Measurements from ENCODE around the gene PGP.
A peak's percentile ranks its signal among the peaks of the same experiment; 100 is the strongest.

The PGP gene

DNA sequence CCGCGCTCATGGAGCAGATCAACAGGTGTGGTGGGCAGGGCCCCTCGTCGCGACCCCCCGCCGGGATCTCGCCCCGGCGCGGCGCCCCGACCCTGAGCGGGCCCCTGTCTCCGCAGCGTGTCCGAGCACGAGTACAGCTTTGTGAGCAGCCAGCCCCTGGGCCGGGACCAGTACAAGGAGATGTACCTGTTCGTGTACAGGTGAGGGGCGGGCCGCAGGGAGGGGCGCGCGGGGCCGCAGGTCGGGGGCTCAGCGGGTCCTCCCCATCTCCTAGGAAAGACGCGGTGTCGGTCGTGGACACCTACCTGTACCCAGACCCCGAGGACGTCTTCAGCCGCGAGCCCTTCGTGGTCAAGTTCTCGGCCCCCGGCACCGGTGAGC, 22.5 kb upstream of the PGP start:
- DNase-seq: no peak

DNA sequence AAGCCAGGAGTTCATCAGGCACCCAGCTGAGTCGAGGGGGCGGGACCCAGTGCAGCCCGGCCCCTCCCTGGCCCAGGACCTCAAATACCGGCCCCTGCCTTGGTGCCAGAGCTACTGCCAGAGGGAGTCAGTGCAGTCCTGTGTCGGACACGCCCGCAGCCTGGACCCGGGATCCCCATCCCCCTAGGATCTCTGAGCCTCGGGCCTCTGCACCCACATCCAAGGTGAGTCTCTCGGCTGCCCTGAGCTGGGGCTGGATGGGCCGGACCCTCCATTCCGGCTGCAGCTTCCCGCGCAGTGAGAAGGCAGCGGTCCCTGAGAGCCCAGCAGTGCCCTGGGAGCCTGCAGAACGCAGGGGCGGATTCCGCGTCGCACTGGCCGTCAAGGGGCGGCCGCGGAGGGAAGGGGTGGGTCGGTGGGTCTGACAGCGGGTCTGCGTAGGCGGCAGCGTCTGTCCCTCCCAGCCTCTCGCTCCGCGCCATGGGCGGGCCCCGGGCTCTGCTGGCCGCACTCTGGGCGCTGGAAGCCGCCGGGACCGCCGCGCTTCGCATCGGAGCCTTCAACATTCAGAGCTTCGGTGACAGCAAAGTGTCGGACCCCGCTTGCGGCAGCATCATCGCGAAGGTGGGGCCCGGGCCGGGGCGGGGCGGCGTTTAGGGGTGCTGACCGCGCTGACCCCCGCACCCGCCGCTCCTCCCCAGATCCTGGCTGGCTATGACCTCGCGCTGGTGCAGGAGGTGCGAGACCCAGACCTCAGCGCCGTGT, 21.9 kb upstream of the PGP start, which contains the start of gene DNASE1L2:
Gene DNASE1L2 (plus strand): TSS at position 108 of the 765 bp plus-strand sequence. CDS start 373 bp downstream, at position 481.
- DNase-seq: no peak

DNA sequence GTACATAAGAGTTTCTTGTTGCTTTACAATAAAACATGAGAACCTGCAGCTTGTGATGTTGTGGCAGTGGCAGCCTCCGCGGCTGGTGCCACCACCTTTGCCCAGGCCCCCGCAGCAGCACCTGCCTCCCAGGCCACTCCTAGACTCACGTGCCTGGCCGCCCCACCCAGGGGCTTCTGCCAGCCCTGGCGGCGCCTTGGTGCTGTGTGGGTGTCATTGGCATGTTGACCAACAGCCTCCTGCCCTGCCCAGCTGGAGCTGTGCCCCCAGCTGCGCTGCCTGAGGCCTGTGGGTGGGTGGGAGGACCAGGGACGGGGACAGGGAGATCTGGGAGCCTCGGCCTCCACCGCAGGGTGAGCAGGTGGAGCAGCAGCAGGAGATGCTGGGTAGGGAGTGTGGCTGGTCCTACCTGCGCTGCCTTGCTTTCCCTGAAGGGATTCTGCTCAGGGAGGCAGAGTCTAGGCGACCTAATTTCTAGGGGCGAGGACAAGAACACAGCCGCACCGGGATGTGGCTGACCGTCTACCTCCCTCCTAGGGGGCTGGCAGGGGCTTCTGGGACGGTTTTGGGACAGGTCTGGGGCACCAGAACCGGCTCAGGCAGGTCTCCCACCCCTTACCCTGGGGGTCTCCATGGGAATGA, 21.2 kb upstream of the PGP start:
- no peak for DNase-seq

DNA sequence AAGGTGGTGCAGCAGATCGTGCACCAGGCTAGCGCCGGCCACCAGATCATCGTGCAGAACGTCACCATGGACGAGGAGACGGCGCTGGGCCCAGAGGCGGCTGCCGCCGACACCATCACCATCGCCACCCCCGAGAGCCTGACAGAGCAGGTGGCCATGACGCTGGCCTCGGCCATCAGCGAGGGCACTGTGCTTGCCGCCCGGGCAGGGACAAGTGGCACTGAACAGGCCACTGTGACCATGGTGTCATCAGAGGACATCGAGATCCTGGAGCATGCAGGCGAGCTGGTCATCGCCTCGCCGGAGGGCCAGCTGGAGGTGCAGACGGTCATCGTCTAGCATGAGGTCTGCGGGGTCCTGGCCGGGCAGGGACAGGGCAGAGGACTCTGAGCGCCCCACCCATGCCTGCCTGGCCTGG, 20.6 kb upstream of the PGP start:
- no peak for DNase-seq

DNA sequence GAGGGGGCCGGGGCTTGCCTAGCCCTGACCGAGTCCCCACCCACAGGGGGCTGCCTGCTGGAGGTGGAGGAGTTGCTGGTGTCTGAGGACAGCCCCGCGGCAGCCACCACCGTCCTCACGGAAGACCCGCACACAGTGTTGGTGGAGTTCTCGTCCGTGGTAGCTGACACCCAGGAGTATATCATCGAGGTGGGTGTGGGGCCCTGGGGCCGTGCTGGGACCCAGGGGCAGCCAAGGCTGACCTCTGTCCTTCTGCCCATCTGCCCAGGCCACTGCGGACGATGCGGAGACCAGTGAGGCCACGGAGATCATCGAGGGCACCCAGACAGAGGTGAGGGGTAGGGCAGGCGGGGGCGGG, 20.2 kb upstream of the PGP start:
- DNase-seq: no peak

DNA sequence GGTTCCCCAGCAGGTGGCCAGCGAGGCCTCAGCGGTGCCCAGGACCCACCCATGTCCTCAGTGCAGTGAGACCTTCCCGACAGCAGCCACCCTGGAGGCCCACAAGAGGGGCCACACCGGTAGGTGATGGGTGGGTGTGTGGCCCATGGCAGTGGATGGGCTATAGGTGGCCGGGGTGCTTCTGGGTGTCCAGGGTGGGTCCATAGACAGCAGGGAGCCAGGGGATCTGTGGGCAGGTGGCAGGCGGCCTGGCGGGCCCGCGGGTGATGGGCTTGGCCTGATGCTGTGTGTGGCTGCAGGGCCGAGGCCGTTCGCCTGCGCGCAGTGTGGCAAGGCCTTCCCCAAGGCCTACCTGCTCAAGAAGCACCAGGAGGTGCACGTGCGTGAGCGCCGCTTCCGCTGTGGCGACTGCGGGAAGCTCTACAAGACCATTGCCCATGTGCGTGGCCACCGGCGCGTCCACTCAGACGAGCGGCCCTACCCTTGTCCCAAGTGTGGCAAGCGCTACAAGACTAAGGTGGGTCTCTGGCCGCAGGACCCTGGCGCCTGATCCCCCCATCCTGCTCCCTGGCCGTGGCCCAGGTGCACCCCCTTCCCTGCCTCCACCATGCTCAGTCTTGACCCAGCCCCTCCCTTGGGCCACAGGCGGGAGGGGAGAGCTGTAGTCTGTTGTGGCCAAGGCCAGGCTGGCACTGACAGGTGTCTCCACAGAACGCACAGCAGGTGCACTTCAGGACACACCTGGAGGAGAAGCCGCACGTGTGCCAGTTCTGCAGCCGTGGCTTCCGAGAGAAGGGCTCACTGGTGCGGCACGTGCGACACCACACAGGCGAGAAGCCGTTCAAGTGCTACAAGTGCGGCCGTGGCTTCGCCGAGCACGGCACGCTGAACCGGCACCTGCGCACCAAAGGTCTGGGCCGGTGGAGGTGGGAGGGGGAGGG, 19.5 kb upstream of the PGP start:
- peak; percentile 73 for DNase-seq

DNA sequence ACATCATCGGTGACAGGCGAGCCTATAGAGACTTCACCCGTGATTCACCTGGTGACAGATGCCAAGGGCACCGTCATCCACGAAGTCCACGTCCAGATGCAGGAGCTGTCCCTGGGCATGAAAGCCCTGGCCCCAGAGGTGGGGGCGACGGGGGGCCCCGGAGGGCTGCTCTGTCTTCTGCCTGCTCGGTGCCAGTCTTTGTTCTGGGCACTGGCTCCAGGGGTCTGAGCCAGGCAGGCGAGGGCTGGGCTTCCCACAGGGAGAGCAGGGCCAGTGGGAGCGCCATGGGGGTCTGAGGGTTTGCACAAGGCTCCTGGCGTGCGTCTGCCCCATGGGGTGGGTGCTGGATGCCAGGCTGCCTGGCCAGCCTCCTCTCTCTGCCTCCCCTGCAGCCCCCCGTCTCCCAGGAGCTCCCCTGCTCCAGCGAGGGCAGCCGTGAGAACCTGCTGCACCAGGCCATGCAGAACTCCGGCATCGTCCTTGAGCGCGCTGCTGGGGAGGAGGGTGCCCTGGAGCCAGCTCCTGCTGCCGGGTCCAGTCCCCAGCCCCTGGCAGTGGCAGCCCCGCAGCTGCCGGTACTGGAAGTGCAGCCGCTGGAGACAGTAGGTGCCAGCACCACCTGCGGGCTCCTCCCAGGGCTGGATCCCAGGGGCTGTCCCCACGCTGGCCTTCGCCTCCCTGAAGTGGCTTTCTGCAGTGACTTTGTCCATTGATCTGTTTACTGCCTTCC, 18.6 kb upstream of the PGP start:
- no peak for DNase-seq

DNA sequence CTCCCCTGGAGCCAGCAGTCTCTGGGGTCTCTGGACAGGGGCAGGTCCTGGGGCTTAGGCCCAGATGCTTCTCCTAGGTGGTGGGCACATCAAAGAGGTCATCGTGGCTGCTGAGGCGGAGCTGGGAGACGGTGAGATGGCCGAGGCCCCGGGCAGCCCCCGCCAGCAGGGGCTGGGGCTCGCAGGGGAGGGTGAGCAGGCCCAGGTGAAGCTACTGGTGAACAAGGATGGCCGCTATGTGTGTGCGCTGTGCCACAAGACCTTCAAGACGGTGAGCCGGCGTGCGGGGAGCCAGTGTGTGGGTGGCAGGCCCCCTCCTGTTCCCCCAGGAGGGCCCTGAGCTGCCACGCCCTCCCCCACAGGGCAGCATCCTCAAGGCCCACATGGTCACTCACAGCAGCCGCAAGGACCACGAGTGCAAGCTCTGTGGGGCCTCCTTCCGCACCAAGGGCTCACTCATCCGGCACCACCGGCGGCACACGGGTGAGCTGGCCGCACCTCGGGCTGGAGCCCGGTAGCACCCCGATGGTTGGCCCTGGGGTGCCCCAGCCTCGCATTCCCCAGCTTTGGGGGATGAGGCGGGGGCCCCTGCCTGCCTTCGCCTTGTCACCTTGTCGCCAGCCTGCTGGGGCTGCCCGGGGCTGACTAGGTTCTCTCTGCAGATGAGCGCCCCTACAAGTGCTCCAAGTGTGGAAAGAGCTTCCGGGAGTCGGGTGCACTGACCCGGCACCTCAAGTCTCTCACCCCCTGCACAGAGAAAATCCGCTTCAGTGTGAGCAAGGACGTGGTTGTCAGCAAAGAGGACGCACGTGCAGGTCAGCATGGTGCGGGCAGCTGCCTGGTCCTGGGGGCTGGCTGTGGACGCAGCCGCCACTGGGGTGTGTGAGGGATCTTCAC, 17.7 kb upstream of the PGP start:
- no peak for DNase-seq

DNA sequence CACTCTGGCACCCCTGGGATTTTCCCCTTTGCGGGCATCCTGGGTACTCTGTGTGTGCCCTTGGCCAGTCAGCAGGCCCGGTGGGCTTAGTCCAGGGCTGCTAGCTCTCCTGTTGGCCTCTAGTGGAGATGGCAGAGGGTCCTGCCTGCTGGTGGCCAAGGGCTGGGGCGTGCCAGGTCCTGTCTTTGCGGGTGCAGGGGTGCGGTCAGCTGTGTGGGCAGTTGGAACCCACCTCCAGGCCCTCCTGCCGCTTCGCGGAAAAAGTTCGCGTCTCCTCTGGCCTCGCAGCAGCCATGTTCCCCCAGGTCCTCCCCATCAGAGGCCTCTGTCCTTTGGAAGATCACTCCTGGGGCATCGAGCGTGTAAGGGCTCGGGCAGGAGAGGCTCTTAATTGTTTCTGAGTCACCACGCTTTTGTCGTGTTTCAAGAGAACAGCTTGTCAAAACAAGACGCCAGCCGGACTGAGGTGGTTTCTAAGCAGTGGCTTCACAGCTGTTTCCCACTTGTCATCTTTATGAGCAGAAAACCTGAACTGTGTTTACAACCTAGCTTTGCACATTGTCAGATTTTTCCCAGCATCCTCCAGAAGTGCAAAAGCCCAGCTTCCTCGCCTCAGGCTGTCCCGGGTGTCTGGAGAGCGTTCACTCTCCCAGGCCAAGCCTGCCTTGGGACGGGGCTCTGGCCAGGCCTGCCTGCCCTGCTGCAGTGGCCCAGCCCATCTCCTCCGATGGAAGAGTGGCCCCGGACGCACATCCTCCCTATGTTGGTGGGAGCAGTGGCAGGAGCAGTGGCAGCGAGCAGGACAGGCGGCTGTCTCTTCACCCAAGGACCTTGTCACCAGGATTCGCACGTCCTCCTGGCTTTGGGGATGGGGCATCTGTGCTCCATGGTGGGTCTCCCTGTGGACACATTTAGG, 16.6 kb upstream of the PGP start:
- peak; percentile 58 for DNase-seq

DNA sequence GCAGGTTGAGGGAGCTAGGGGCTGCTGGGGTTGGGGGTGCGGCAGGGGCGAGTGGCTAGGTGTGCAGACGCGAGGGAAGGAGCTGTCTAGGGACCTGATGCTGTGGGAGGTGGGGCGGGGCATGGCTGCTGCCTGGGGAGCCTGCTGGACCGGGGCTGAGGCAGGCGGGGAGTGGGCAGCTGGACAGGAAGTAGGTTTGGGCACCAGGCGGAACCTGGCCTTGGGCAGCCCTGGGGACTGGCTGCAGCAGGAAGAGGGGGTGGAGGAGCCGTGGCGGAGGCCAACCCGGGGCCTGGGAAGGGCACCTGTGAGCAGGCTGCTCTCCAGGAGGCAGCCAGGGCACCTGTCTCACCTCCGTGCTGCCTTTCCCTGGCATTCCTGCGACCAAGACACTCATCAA, 15.7 kb upstream of the PGP start:
- no peak for DNase-seq

DNA sequence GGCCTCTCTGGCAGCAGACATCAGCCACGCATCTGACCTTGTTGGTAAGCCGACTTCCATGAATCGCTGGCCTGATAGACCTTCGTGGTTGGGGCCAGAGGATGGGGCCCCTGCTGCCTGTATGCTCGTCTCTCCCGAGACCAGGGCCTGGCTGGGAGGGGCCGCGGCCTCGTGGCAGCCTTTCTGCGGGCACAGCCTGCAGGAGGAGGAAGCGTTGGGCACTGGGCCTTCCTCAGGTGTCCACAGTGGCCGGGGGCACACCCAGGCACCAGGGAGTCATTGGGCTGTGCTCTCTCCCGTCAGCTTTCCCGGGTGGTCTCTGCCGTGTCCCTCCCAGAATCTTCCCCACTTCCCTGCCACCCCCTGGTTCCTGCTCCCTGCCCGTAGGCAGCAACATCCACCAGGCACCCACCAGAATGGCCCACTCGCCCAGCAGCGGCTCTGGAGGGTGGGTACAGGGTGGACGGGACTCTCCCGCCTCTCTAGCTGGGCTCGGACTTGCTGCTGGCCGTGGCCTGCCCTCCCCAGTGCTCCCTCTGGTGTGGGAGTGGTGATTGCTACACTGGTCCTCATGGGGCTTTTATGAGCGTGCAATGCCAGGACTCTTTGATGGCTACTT, 15.1 kb upstream of the PGP start:
- DNase-seq: no peak

DNA sequence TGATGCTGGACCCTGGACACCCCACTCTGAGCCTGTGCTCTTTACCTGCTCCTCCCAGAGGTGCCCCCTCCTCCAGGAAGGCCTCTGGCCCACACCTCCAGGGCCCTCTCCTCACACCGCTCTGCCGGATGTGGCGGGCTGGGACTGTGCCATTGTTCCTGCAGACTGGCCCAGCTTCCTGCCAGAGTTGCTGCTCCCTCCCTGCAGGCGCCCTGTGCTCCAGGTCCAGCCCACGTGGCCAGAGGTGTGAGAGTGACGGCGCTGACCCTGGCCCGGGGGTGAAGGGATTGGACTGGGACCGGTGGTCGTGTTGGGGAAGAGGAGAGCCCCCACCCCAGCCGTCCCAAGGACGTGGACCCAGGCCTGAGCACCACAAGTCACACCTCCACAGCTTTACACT, 14.5 kb upstream of the PGP start:
- no peak for DNase-seq

DNA sequence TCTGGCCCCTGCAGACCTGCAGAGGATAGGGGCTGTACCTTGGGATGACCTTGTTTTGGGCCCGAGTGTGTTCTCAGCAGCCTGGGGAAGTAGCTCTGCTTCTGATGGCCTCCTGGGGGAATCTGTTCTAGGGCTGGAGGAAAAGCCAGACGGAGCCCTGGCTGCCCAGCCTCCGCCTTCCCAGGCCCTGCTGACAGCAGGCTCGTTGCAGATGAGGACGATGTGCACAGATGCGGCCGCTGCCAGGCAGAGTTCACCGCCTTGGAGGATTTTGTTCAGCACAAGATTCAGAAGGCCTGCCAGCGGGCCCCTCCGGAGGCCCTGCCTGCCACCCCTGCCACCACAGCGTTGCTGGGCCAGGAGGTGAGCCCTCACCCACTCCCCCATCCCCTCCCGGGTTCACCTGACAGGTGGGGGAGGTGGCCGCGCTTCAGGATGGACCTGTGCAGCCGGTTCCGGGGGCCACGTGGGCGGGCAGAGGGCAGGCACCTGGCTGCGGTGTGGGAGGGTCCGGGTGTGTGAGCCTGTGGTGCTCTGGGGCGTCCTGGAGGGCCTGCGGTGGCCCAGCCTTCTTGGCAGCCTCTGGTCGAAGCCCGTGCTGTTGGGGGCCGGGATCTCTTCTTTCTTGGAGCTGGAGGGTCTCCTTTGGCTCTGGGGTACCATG, 13.7 kb upstream of the PGP start:
- DNase-seq: no peak

DNA sequence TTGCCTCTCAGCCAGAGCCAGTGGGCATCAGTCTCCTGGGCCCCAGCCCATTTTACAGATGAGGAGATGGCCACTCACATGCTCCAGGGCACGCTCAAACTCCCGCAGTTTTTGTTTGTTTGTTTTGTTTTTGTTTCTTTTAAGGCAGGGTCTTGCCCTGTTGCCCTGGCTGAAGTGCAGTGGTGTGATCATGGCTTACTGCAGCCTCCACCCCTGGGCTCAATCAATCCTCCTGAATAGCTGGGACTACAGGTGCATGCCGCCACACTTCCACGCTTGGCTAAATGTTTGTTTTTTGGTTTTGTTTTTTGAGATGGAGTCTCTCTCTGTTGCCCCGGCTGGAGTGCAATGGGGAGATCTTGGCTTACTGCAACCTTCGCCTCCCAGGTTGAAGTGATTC, 12.3 kb upstream of the PGP start:
- DNase-seq: no peak

DNA sequence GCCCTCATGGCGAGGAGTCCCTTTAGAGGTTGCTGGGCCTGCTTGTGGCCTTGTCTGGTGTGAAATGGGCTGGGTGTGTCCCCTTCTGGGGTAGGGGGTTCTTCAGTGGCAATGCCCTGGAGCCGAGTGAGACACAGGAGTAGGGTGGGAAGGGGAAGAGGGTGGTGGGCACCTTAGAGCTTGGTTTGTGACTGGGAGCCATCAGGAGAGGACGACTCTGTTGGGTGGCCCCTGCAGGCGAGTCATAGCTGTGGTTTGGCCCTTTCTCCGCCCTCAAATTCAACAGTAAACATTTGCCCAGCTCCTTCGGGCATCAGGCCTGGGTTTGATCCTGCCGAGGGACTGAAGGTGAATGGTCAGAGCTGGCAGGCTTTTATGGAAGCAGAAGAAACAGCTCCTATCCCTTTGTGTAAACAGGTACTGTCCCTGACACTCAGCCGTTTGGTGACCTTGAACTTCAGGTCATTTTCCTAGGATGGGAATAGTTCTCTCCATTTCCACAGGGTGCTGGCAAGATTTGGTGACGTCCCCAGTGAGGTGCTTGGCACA, 11.7 kb upstream of the PGP start:
- no peak for DNase-seq

DNA sequence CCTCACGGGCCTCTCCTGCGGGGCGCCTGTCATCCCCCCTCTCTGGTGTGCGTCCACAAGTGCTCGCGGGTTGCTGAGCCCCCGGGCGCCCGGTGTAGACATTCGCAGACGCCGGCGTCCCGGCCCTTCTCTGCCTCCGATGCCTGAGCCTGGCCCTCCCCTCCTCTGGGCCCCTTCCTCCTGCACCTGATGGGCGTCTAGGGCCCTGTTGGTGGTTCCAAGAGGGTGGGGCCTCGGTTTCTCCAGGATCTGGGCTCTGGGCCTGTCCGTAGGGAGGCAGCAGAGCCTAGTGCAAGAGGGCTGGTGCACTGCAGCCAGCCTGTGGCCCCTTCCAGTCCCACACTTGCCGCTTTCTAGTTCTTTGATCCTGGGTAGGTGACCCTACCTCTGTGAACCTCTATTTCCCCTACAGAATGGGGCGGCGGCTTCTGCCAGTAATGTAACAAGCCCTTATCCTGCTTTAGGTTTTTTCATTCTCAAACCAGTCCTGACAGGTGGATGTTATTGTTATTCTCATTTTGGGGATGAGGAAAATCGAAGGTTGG, 9.4 kb upstream of the PGP start:
- DNase-seq: peak; percentile 20

DNA sequence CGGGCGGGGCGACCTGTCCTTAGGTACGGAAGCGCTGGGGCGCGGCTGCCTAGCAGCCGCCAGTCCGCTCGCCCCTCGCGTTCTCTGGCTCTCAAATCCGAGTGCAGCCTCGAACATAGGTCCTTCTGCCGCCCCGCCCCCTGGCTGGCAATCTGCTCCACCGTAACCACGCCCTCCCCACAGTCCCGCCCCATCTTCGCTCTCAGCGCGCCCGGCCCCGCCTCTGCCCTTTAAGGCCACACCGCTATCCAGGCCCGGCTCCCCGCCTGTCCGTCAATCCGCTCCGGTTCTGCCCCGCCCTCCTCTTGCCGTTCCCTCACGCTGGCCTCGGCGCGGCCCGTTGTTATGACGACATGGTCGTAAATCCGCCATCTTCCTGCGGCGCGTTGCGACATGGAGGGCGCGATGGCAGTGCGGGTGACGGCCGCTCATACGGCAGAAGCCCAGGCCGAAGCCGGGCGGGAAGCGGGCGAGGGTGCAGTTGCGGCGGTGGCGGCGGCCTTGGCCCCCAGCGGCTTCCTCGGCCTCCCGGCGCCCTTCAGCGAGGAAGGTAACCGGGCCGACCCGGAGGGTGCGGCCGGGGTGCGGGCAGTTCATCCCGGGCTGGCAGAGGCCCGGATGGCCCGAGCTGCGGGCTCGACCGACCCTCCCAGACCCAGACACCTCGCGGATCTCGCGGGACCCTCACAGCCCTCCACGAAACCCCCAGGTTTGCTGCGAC, 8.7 kb upstream of the PGP start, which contains the start of gene E4F1:
Gene E4F1 (plus strand): TSS at position 371 of the 721 bp plus-strand sequence. CDS start 23 bp downstream, at position 394.
- DNase-seq: peak; percentile 99

DNA sequence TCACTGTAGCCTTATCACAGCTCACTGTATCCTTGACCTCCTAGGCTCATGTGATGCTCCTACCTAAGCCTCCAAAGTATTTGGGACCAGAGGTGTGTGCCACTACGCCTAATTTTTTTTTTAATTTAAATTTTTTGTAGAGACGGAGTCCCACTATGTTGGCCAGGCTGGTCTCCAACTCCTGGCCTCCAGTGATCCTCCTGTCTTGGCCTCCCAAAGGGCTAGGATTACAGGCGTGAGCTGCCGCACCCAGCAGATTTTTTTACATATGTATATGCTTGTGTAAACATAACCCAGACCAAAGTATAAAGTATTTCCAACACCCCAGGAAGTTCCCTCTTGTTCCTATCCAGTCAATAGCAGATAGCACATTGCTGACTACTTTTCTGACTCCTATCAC, 1.7 kb upstream of the PGP start:
- no peak for DNase-seq
